T-cell (primary cell): Measurements from ENCODE around the gene ADAP1. TPM values are rescaled to one million over a fixed set of nuclear protein-coding genes. Genes with fewer than 3 reads are reported as not detected.
A peak's percentile ranks its signal among the peaks of the same experiment; 100 is the strongest.

ENCODE experiments used
- ATAC-seq, 4 experiments: fragments of 200-7000 bp in 3 of 4; fragments of 150-1000 bp in 1 of 4; cut with Tn5 transposase; replicated peaks in 1 of 4; 1 replicate in 3 of 4; 2 replicates in 1 of 4; pipeline ENCODE4 v1.10.0; 2021; ENCODE audit warnings: moderate library complexity in 3 of 4, mild to moderate bottlenecking in 2 of 4, moderate number of reproducible peaks in 1 of 4
- CTCF ChIA-PET, 2 donors: fragments of 300-600 bp; sonication (Branson Sonifier 250); formaldehyde crosslinking; loops; one replicate each; lab custom pipeline; 2022; ENCODE audit warnings: antibody characterized with exemption in 2 of 2; lab: Charles Lee
- POLR2A ChIA-PET, 2 donors: fragments of 300-600 bp; sonication (Branson Sonifier 250); formaldehyde crosslinking; loops; one replicate each; lab custom pipeline; 2022; ENCODE audit warnings: antibody characterized with exemption in 2 of 2; lab: Charles Lee
- DNase-seq, 35 experiments: peaks; one replicate each; pipeline versions ENCODE4 v3.0.0 to v3.0.0-alpha.2; 2013 to 2023
- H3K27ac ChIP-seq: one replicate; pipeline ENCODE4 v1.5.1; 2013; ENCODE audit warnings: low read length
- H3K27me3 ChIP-seq, 2 experiments: replicated peaks in 1 of 2; 1 replicate in 1 of 2; 2 replicates in 1 of 2; pipeline versions ENCODE4 v1.6.1 to v1.7.0; 2013; ENCODE audit warnings: low read length in 1 of 2, mixed read lengths in 1 of 2; ENCODE audit not compliant: control insufficient read depth in 2 of 2, insufficient read depth in 2 of 2; ENCODE audit errors: extremely low read depth in 1 of 2
- H3K36me3 ChIP-seq, 2 donors: 1 replicate in 1 of 2; 2 replicates in 1 of 2; pipeline versions ENCODE4 v1.6.1 to v1.7.0; 2013; ENCODE audit warnings: low read length in 1 of 2; ENCODE audit not compliant: control insufficient read depth in 2 of 2, insufficient read depth in 1 of 2; ENCODE audit errors: extremely low read depth in 1 of 2
- H3K4me1 ChIP-seq, 2 experiments: 1 replicate in 1 of 2; 2 replicates in 1 of 2; pipeline versions ENCODE4 v1.6.1 to v1.7.0; 2013; ENCODE audit warnings: low read length in 2 of 2, mixed read lengths in 1 of 2; ENCODE audit not compliant: insufficient read depth in 2 of 2, control insufficient read depth in 1 of 2; ENCODE audit errors: extremely low read depth in 1 of 2
- H3K4me3 ChIP-seq, 2 donors: 1 replicate in 1 of 2; 2 replicates in 1 of 2; pipeline versions ENCODE4 v1.5.1 to v1.7.0; 2013; ENCODE audit warnings: mild to moderate bottlenecking in 2 of 2, low read length in 1 of 2, moderate library complexity in 1 of 2; ENCODE audit not compliant: control insufficient read depth in 1 of 2; ENCODE audit errors: extremely low read depth in 1 of 2
- H3K9me3 ChIP-seq: 2 replicates; pipeline ENCODE4 v1.7.0; 2013
- H3K27ac Mint-ChIP-seq, 2 donors: one replicate each; pipeline ENCODE4 v1.8.0; 2020 to 2021; ENCODE audit warnings: mild to moderate bottlenecking in 2 of 2, mixed read lengths in 2 of 2
- H3K27me3 Mint-ChIP-seq, 2 donors: one replicate each; pipeline ENCODE4 v1.8.0; 2021 to 2022; ENCODE audit warnings: mixed read lengths in 2 of 2
- H3K36me3 Mint-ChIP-seq: one replicate; pipeline ENCODE4 v1.8.0; 2021; ENCODE audit warnings: mixed read lengths
- H3K4me1 Mint-ChIP-seq, 3 donors: one replicate each; pipeline ENCODE4 v1.8.0; 2020 to 2022; ENCODE audit warnings: mixed read lengths in 3 of 3, mild to moderate bottlenecking in 1 of 3
- H3K4me3 Mint-ChIP-seq, 3 donors: one replicate each; pipeline ENCODE4 v1.8.0; 2020 to 2022; ENCODE audit warnings: mild to moderate bottlenecking in 3 of 3, mixed read lengths in 3 of 3, moderate library complexity in 3 of 3
- H3K9me3 Mint-ChIP-seq, 3 donors: one replicate each; pipeline ENCODE4 v1.8.0; 2020 to 2022; ENCODE audit warnings: mixed read lengths in 3 of 3
- WGBS: methylation state at CpG from one replicate; pipeline ENCODE4 v1.1.5; 2013; ENCODE audit warnings: missing lambda C conversion rate; ENCODE audit not compliant: insufficient coverage; 5-methylcytosine and 5-hydroxymethylcytosine counted together
- total RNA-seq, 35 experiments: library from RNA in 6 of 35; stranded (reverse) in 6 of 35; fragments of 120-200 nt in 1 of 35; gene quantifications; one replicate each; pipeline versions ENCODE4 v1.2.1 to v1.2.4 and lab custom pipeline; 2013 to 2026

ADAP1 gene
- total RNA-seq, 5 donors from 2014 or later (not counting 1 experiment from before 2014, with no cell fraction given) = 10.6 to 26.9 (median 23.5) TPM

DNA sequence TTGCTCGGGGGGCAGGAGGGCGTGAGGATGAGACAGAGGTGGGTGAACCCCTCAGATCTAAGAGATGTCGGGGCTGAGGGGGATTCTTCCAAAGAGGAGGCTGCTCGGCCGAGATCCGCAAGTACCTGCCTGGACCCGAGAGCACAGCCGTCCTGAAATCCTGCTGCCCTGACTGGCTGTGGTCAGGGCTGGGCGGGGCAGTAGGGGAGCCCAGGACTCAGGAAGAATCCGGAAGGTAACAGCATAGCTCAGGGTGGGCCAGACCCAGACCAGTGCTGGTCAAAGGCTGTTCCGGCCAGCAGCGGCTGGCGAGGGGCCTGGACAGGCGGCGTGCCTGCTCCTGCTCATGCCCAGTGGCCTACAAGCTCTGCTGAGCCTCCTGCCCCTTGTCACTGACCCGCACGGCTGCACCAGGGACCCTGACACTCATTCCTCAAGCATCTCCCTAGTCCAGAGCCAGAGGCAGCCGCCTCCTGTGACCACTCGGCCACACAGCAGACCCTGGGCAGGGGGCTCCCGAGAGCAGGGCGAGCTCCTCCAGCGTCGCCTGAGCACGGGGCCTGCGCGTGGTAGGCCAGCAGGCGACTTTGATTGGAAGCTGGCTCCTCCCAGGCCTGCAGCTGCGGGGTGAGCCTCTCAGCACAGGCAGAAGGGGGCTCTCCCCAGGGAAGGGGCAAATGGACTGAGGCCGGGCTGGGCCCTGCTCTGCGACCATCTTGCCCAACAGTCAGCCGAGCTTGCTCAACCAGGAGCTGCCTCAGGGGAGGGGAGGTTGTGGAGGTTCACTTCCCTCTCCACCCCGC lies 3.1 kb upstream of the ADAP1 start:
- H3K36me3 ChIP-seq = no peaks in the 10 kb centered on the region
- peaks cover 0 to 18% of the 10 kb centered on the region in 2 experiments for H3K4me1 ChIP-seq
- 91% methylated on average over 27 of the region's 32 CpGs for WGBS
- Mint-ChIP-seq H3K27ac (no peak overlapping the region), H3K9me3 (no peaks in the 10 kb centered on the region), H3K4me3 (no peak overlapping the region), H3K36me3 (no peaks in the 10 kb centered on the region), H3K27me3 (peaks cover 3 to 6% of the 10 kb centered on the region in 2 donors), H3K4me1 (peaks cover 0 to 10% (median 0%) of the 10 kb centered on the region in 3 donors)
- no peak overlapping the region for H3K4me3 ChIP-seq
- no peak for DNase-seq
- POLR2A ChIA-PET = interaction anchor here in 1 of 2 donors (0.6 kb wide), 1 partner anchor 32 kb away, joined by 3 read pairs; no protein-coding TSS in a partner anchor
- peaks cover 0 to 45% of the 10 kb centered on the region in 2 experiments for H3K27me3 ChIP-seq
- H3K9me3 ChIP-seq = no peaks in the 10 kb centered on the region
- no peak overlapping the region for H3K27ac ChIP-seq
- no peak for ATAC-seq
- CTCF ChIA-PET = interaction anchor here in 1 of 2 donors (0.8 kb wide), 1 partner anchor 10 kb away, joined by 3 read pairs; no protein-coding TSS in a partner anchor

- Mint-ChIP-seq H3K9me3 (no peaks in the 10 kb centered on the region), H3K4me1 (peaks cover 0 to 8% (median 0%) of the 10 kb centered on the region in 3 donors), H3K36me3 (no peaks in the 10 kb centered on the region), H3K27me3 (peaks cover 3 to 9% of the 10 kb centered on the region in 2 donors), H3K27ac (peak overlapping the region in 1 of 2 donors; percentile 70), H3K4me3 (peak overlapping the region; percentile 59 to 74 (median 68))
- Histone ChIP-seq H3K4me3 (no peak overlapping the region), H3K27me3 (peaks cover 0 to 48% of the 10 kb centered on the region in 2 experiments), H3K4me1 (peaks cover 0 to 24% of the 10 kb centered on the region in 2 experiments), H3K36me3 (no peaks in the 10 kb centered on the region), H3K9me3 (no peaks in the 10 kb centered on the region), H3K27ac (no peak overlapping the region)
- POLR2A ChIA-PET = no interaction called here
- WGBS = 94% methylated on average over 6 of the region's 10 CpGs
- CTCF ChIA-PET = interaction anchor here in 1 of 2 donors (0.7 kb wide), 1 partner anchor 199 kb away, joined by 3 read pairs; no protein-coding TSS in a partner anchor
- DNase-seq = no peak
- ATAC-seq = no peak
These were observed 1.6 kb upstream of the ADAP1 start for GRCh38 chr7:956031-956430.

- DNase-seq (peak in 4 of 35 experiments; percentile 14 to 43 (median 22)), ATAC-seq (peak; percentile 39 to 55 (median 52))
- H3K27me3 ChIP-seq = peaks cover 0 to 46% of the 10 kb centered on the region in 2 experiments
- H3K27ac ChIP-seq = no peak overlapping the region
- Mint-ChIP-seq H3K9me3 (no peaks in the 10 kb centered on the region), H3K27ac (no peak overlapping the region), H3K27me3 (peaks cover 3 to 9% of the 10 kb centered on the region in 2 donors), H3K36me3 (no peaks in the 10 kb centered on the region), H3K4me1 (peaks cover 0 to 7% (median 0%) of the 10 kb centered on the region in 3 donors), H3K4me3 (peak overlapping the region; percentile 35 to 47 (median 39))
- H3K4me1 ChIP-seq = peaks cover 0 to 34% of the 10 kb centered on the region in 2 experiments
- CTCF ChIA-PET = no interaction called here
- H3K36me3 ChIP-seq = no peaks in the 10 kb centered on the region
- POLR2A ChIA-PET = no interaction called here
- H3K9me3 ChIP-seq = no peaks in the 10 kb centered on the region
- 19% methylated on average over 53 of the region's 78 CpGs for WGBS
- peak overlapping the region in 1 of 2 donors; percentile 28 for H3K4me3 ChIP-seq
These were observed 743 bp downstream of the ADAP1 start for GRCh38 chr7:953547-954327.

DNA sequence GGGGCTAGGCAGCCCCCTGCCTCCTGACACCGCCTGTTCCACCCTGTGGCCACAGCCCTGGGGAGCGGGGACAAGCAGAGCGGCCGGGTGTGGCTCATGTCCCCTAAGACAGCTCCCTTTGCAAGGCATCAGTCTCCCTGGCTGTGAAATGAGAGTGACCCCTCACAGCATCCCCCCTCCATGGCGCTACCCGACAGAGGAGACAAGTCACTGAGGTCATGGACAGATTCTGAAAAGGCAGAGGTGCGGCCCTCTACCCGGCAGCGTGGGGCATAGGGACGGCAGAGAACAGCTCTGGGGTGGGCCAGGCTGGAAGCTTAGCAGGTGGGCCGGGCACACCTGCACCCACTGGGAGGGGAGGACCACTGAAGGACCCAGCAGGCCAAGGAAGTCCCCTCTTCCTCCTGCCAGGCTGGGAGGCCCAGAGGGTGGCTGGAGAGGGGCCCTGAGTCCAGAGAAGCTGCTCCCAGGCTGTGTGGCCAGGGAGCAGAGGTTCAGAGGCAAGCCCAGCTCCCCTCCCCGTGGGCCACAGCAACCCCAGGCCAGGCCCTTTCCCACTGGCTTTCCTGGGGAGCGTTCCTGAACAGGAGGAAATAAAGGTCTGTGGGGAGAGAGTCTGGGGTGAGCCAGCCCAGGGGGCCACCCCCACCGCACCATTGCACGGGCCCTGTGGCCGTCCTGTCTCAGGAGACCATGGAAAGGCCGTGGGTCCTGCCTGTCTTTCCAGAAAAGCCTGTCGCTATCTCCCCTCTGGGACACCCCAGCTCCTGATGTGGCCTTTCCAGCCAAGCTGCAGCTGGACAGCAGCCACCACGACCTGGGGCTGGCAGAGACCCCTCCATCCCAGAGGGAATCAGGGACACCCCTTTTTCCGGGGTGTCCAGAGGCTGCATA lies 1.7 kb downstream of the ADAP1 start:
- H3K9me3 ChIP-seq = no peaks in the 10 kb centered on the region
- H3K27me3 Mint-ChIP-seq = peaks cover 3 to 9% of the 10 kb centered on the region in 2 donors
- H3K4me1 ChIP-seq = peaks cover 0 to 34% of the 10 kb centered on the region in 2 experiments
- no peak overlapping the region for H3K27ac ChIP-seq
- H3K36me3 ChIP-seq = no peaks in the 10 kb centered on the region
- CTCF ChIA-PET = no interaction called here
- no peaks in the 10 kb centered on the region for H3K9me3 Mint-ChIP-seq
- no peaks in the 10 kb centered on the region for H3K36me3 Mint-ChIP-seq
- peaks cover 0 to 37% of the 10 kb centered on the region in 2 experiments for H3K27me3 ChIP-seq
- H3K27ac Mint-ChIP-seq = no peak overlapping the region
- peaks cover 0 to 7% (median 0%) of the 10 kb centered on the region in 3 donors for H3K4me1 Mint-ChIP-seq
- POLR2A ChIA-PET = no interaction called here
- DNase-seq (no peak), ATAC-seq (no peak)
- no peak overlapping the region for H3K4me3 ChIP-seq
- peak overlapping the region; percentile 25 to 35 (median 31) for H3K4me3 Mint-ChIP-seq
- WGBS = 97% methylated on average over 14 of the region's 20 CpGs

DNA sequence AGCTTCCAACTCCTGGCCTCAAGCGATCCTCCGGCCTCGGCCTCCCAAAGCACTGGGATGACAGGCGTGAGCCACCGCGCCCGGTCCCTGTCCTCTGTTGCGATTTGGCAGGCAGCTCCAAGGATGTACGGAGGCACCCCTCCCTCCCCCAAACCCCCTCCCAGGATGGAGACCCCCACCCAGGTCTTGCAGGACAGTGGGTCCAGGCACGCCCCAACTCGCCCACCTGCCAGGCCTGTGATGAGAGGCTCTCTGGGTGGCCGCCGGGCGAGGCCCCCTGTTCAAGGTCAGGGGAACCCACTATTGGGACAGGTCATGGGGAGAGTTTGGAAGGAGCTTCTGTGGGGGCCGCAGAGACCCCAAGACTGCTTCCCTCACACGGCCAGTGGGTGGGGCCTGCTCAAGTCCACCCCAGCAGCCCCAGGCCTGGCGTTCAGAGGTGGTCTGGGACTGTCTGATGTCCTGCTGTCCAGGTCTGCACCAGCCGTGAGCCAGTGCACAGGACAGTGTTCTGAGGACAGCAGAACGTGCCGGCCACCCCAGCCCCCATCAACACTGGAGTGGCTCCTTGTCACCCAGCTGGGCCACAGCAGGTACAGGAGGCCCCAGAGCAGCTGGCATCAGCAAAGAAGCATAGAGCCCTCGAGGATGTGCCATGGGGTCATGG lies 2.5 kb downstream of the ADAP1 start:
- H3K4me1 Mint-ChIP-seq = peaks cover 0 to 7% (median 0%) of the 10 kb centered on the region in 3 donors
- H3K27ac Mint-ChIP-seq = no peak overlapping the region
- H3K36me3 ChIP-seq = no peaks in the 10 kb centered on the region
- no peak for ATAC-seq
- H3K9me3 Mint-ChIP-seq = no peaks in the 10 kb centered on the region
- CTCF ChIA-PET = no interaction called here
- H3K9me3 ChIP-seq = no peaks in the 10 kb centered on the region
- H3K4me1 ChIP-seq = peaks cover 0 to 34% of the 10 kb centered on the region in 2 experiments
- POLR2A ChIA-PET = no interaction called here
- no peak overlapping the region for H3K4me3 ChIP-seq
- peaks cover 0 to 29% of the 10 kb centered on the region in 2 experiments for H3K27me3 ChIP-seq
- no peak overlapping the region for H3K27ac ChIP-seq
- DNase-seq = no peak
- peak overlapping the region in 1 of 3 donors; percentile 35 for H3K4me3 Mint-ChIP-seq
- WGBS = 90% methylated on average over 10 of the region's 21 CpGs
- peaks cover 3 to 9% of the 10 kb centered on the region in 2 donors for H3K27me3 Mint-ChIP-seq
- no peaks in the 10 kb centered on the region for H3K36me3 Mint-ChIP-seq
